Endothelial cell of umbilical vein (primary cell): ENCODE results near the gene TGM1. TPM values are rescaled to one million over a fixed set of nuclear protein-coding genes. Genes with fewer than 3 reads are reported as not detected.

ENCODE experiments used
- BruUV-seq: library from RNA; stranded (reverse); fragments of 400-500 nt; replicated peaks from 2 replicates; lab custom pipeline; 2021; lab: Mats Ljungman, UMichigan
- CTCF ChIA-PET: fragments of 300-600, 350-600 bp; sonication (Branson Sonifier 250); formaldehyde crosslinking; loops from one replicate; lab custom pipeline; 2021; ENCODE audit warnings: antibody characterized with exemption, inconsistent platforms; lab: Charles Lee
- POLR2A ChIA-PET: fragments of 300-600, 350-600 bp; sonication (Branson Sonifier 250); formaldehyde crosslinking; loops from one replicate; lab custom pipeline; 2021; ENCODE audit warnings: antibody characterized with exemption, inconsistent platforms; lab: Charles Lee
- DNase-seq: peaks from one replicate; pipeline ENCODE4 v3.0.0-alpha.2; 2011; ENCODE audit warnings: low read depth, low spot score
- FAIRE-seq: peaks from 2 replicates; lab custom pipeline; 2011; peaks lifted over from hg19 to GRCh38; lab: Jason Lieb, UNC
- H2AFZ ChIP-seq: 2 replicates; pipeline ENCODE4 v1.6.0; 2012; ENCODE audit warnings: low read depth, low read length, control low read depth, inconsistent platforms
- H3K27ac ChIP-seq: 2 replicates; pipeline ENCODE4 v1.5.1; 2011; ENCODE audit warnings: low read depth, mild to moderate bottlenecking, control low read depth, low read length, moderate library complexity; ENCODE audit not compliant: insufficient read depth
- H3K27me3 ChIP-seq, 2 experiments: 2 replicates each; pipeline versions ENCODE4 v1.6.0 to v1.6.1; 2011; ENCODE audit warnings: low read length in 2 of 2, mixed read lengths in 1 of 2; ENCODE audit not compliant: control insufficient read depth in 2 of 2, insufficient read depth in 2 of 2
- H3K36me3 ChIP-seq, 2 experiments: 2 replicates in 1 of 2; 3 replicates in 1 of 2; pipeline ENCODE4 v1.5.1; 2011; ENCODE audit warnings: low read length in 2 of 2, mild to moderate bottlenecking in 1 of 2, moderate library complexity in 1 of 2; ENCODE audit not compliant: control insufficient read depth in 2 of 2, insufficient read depth in 2 of 2; ENCODE audit errors: extremely low read depth in 1 of 2
- H3K4me1 ChIP-seq: 3 replicates; pipeline ENCODE4 v1.5.1; 2011; ENCODE audit warnings: mild to moderate bottlenecking, low read length; ENCODE audit not compliant: control insufficient read depth, insufficient read depth; ENCODE audit errors: extremely low read depth
- H3K4me2 ChIP-seq: 2 replicates; pipeline ENCODE4 v1.6.1; 2011; ENCODE audit warnings: low read length, control low read depth, mixed read lengths; ENCODE audit not compliant: insufficient read depth
- H3K4me3 ChIP-seq, 3 experiments: fragments of 200-600 bp in 1 of 3; sonication (generic), shearing (Covaris generic) in 1 of 3; replicated peaks in 1 of 3; 2 replicates each; pipeline ENCODE4 v1.5.1; 2011 to 2016; ENCODE audit warnings: control low read depth in 3 of 3, low read length in 3 of 3, mild to moderate bottlenecking in 2 of 3, inconsistent platforms in 1 of 3, low read depth in 1 of 3, moderate library complexity in 1 of 3; ENCODE audit not compliant: insufficient read depth in 1 of 3
- H3K79me2 ChIP-seq: 2 replicates; pipeline ENCODE4 v1.6.0; 2012; ENCODE audit warnings: low read length, inconsistent platforms; ENCODE audit not compliant: control insufficient read depth, insufficient read depth
- H3K9ac ChIP-seq: replicated peaks from 2 replicates; pipeline ENCODE3; 2011; ENCODE audit warnings: low read length, control low read depth; ENCODE audit not compliant: insufficient read depth; ENCODE audit errors: extremely low read depth
- H3K9me1 ChIP-seq: replicated peaks from 3 replicates; pipeline ENCODE4 v1.6.0; 2011; ENCODE audit warnings: mild to moderate bottlenecking, low read length; ENCODE audit not compliant: control insufficient read depth, insufficient read depth; ENCODE audit errors: extremely low read depth
- H3K9me3 ChIP-seq: replicated peaks from 2 replicates; pipeline ENCODE4 v1.5.1; 2012; ENCODE audit warnings: low read length, inconsistent platforms; ENCODE audit not compliant: control insufficient read depth, insufficient read depth
- H4K20me1 ChIP-seq: replicated peaks from 2 replicates; pipeline ENCODE3; 2011; ENCODE audit warnings: mild to moderate bottlenecking, low read length; ENCODE audit not compliant: control insufficient read depth, insufficient read depth; ENCODE audit errors: extremely low read depth
- CTCF ChIP-seq, 2 donors: IDR thresholded peaks; 1 replicate in 1 of 2; 2 replicates in 1 of 2; pipeline ENCODE4 v1.5.1; 2011; ENCODE audit warnings: low read length in 2 of 2, mild to moderate bottlenecking in 2 of 2, moderate library complexity in 2 of 2, control low read depth in 1 of 2, inconsistent platforms in 1 of 2, low read depth in 1 of 2; ENCODE audit not compliant: insufficient read depth in 1 of 2; ENCODE audit errors: extremely low read depth in 1 of 2
- EZH2 ChIP-seq: IDR thresholded peaks from 2 replicates; pipeline ENCODE4 v1.6.1; 2012; ENCODE audit warnings: borderline replicate concordance, low read depth, mild to moderate bottlenecking, moderate library complexity, low read length, inconsistent platforms; ENCODE audit not compliant: severe bottlenecking
- FOS ChIP-seq: IDR thresholded peaks from 2 replicates; pipeline ENCODE4 v1.6.1; 2011; ENCODE audit warnings: mild to moderate bottlenecking, low read length, moderate library complexity, borderline replicate concordance; ENCODE audit not compliant: insufficient read depth
- GATA2 ChIP-seq: IDR thresholded peaks from 2 replicates; pipeline ENCODE4 v1.7.0; 2011; ENCODE audit warnings: low read depth, mild to moderate bottlenecking, moderate library complexity, mixed read lengths, low read length; ENCODE audit not compliant: insufficient read length, insufficient read depth
- JUN ChIP-seq: IDR thresholded peaks from 2 replicates; pipeline ENCODE4 v1.6.1; 2011; ENCODE audit warnings: borderline replicate concordance, low read depth; ENCODE audit not compliant: insufficient read length, insufficient read depth
- MAX ChIP-seq: IDR thresholded peaks from 2 replicates; pipeline ENCODE4 v1.6.1; 2011; ENCODE audit not compliant: insufficient read depth, insufficient read length
- MYC ChIP-seq: IDR thresholded peaks from one replicate; pipeline ENCODE4 v1.6.1; 2011; ENCODE audit warnings: mild to moderate bottlenecking, low read depth, low read length
- POLR2A ChIP-seq: IDR thresholded peaks from 2 replicates; pipeline ENCODE4 v1.6.1; 2012; ENCODE audit warnings: low read depth, mild to moderate bottlenecking, control low read depth, low read length
- POLR2AphosphoS5 ChIP-seq: IDR thresholded peaks from 2 replicates; pipeline ENCODE4 v1.6.1; 2012; ENCODE audit warnings: low read depth, mild to moderate bottlenecking, control low read depth, low read length, moderate library complexity; ENCODE audit not compliant: insufficient read depth
- dilution Hi-C: fragments of 300-500 bp; cut with MboI; formaldehyde crosslinking; loops from one replicate; pipeline ENCODE4 v1.15.0; 2019; ENCODE audit warnings: low sequenced_read_pairs; ENCODE audit not compliant: extremely low pct_ligation_motif_present
- intact Hi-C: fragments of 100-400 bp; cut with micrococcal nuclease; formaldehyde crosslinking; loops from one replicate; pipeline ENCODE4 v1.10.0; 2022
- polyA plus RNA-seq, 4 experiments: library from polyadenylated mRNA; depleted of rRNA in 3 of 4; stranded (reverse) in 3 of 4; unstranded in 1 of 4; fragments of >200 nt; gene quantifications; 2 replicates each; pipeline versions ENCODE4 v1.2.1 to v1.2.3, GENCODE V29; 2011 to 2012; ENCODE audit warnings: missing spikeins in 1 of 4
- total RNA-seq: library from RNA; stranded (reverse); gene quantifications from 2 replicates; pipeline ENCODE4 v1.2.3, GENCODE V29; 2021

TGM1 gene
- total and polyA plus RNA-seq, 2 donors (not counting 3 experiments of a cell fraction or from before 2014, with no cell fraction given), result 1.0 to 3.4 TPM

GRCh38 chr14:24274101-24274543, 11.1 kb upstream of the TGM1 start:
- Histone ChIP-seq H3K27ac (no peak overlapping the region), H3K9me3 (no peaks in the 10 kb centered on the region), H3K4me1 (peaks cover 9% of the 10 kb centered on the region), H3K27me3 (no peaks in the 10 kb centered on the region), H3K79me2 (no peaks in the 10 kb centered on the region), H2AFZ (no peak overlapping the region), H3K4me2 (no peak overlapping the region), H3K36me3 (peaks cover under 1 to 3% of the 10 kb centered on the region in 2 experiments), H3K9ac (no peak overlapping the region), H3K4me3 (no peak overlapping the region), H3K9me1 (no peaks in the 10 kb centered on the region), H4K20me1 (no peaks in the 10 kb centered on the region)
- dilution Hi-C loops (no loop called here), intact Hi-C loops (no loop called here)
- ChIA-PET POLR2A (no interaction called here), CTCF (interaction anchor here (1.1 to 3.6 kb wide), 2 partner anchors 9 to 24 kb away, joined by 5 to 21 read pairs; no protein-coding TSS in a partner anchor)
- no peak for DNase-seq
- TF ChIP-seq FOS (no peak), EZH2 (no peak)
- no TSS peak for BruUV-seq
- no peak for FAIRE-seq

- no peak overlapping the region for H3K4me3 ChIP-seq
- H3K9ac ChIP-seq, result no peak overlapping the region
- no peak overlapping the region for H3K4me2 ChIP-seq
- intact Hi-C loops (no loop called here), dilution Hi-C loops (no loop called here)
- CTCF ChIA-PET, result interaction anchor here (1.1 to 3.6 kb wide), 2 partner anchors 10 to 24 kb away, joined by 5 to 21 read pairs; no protein-coding TSS in a partner anchor
- FAIRE-seq (no peak), DNase-seq (no peak)
- POLR2A ChIA-PET, result no interaction called here
- no TSS peak for BruUV-seq
- peaks cover 2 to 7% of the 10 kb centered on the region in 2 experiments for H3K36me3 ChIP-seq
- no peaks in the 10 kb centered on the region for H3K79me2 ChIP-seq
- no peaks in the 10 kb centered on the region for H3K9me3 ChIP-seq
- peaks cover 9% of the 10 kb centered on the region for H3K4me1 ChIP-seq
- no peak overlapping the region for H3K27ac ChIP-seq
- H2AFZ ChIP-seq, result no peak overlapping the region
- H3K27me3 ChIP-seq, result no peaks in the 10 kb centered on the region
- TF ChIP-seq MAX (no peak), FOS (no peak), EZH2 (no peak), CTCF (IDR thresholded peaks at IDR 0.05; ENCODE audit: extremely low read depth in 1 of 2, insufficient read depth in 1 of 2, low read depth in 1 of 2, low read length in 2 of 2) (no peak), POLR2A (no peak), GATA2 (no peak), JUN (no peak), MYC (no peak), POLR2AphosphoS5 (no peak)
- H3K9me1 ChIP-seq, result no peaks in the 10 kb centered on the region
- H4K20me1 ChIP-seq, result no peaks in the 10 kb centered on the region
Observed at GRCh38 chr14:24273422-24273998, 10.5 kb upstream of the TGM1 start.
